DLD1 (cell line): ENCODE results near the gene UFC1.

ENCODE experiments used
- in situ Hi-C: cut with HindIII; loops from 2 replicates; pipeline ENCODE4 v1.10.0; 2017; ENCODE audit warnings: low sequenced_read_pairs

The UFC1 gene

DNA sequence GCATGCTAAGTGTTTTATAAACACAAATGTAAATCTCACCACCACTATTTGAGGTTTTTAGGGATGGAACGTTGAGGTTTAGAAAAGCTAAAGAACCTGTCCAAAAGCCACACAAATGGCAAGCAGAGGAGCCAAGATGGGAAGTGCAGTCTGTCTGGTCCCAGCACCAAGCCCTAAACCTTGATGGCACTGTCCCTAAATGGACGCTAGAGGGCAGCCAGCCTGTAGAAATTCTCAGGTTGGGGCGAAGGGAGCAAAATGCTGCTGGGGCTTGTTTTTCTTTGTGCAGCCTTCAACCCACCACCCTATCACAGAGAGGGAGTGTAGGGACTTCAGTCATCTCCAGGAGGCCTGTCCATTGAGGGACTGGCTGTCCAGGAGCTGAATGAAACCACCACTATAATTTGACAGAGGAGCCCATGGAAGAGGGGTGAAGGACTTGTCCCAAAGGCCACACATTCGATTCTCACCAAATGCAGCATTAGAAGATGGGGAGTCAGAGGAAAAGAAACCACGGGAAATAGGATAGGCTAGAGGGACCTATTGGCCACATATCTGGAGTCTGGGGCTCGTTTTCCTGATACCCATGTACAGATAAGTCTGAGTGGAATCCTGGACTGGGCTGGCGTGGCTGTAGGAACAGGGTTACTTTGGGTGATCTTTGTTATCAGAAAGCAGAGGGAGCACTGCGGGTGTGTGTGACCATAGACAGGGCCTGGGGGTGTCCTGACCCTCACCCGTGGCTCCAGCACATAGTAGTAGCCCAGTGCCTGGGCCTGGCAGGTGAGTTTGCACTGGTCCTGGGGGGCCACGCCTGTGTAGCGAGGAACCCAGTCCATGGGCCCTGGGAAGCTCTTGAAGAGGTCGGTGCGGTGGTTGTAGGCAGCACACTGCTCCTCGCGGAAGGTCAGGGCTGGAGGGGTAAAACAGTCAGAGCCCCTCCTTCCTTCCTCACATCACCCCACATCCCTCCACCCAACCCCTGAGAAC, 39.0 kb downstream of the UFC1 start:
- in situ Hi-C loops, result no loop called here

- in situ Hi-C loops, result no loop called here
Observed at GRCh38 chr1:161193561-161194235, 39.9 kb downstream of the UFC1 start.

GRCh38 chr1:161195171-161195570, 41.4 kb downstream of the UFC1 start:
- in situ Hi-C loops, result no loop called here

DNA sequence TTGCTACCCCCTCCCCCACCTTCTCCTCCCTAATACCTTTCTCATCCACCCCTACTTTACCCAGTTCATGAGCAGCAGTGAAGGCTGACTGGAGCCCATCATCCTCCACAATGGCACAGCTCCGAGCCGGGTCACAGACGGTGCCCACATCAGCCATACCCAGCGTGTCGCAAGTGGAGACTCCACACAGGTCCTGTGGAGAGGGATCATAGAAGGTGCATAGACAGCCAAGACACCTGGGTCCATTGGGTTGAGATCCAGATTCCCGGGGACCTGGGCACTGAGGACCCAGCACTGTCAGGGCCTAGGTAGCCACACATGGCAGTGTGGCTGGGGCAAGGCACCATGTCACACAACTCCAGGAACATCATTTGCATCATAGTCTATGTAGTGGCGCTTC, 42.3 kb downstream of the UFC1 start:
- in situ Hi-C loops, result no loop called here

- in situ Hi-C loops, result no loop called here
Observed at GRCh38 chr1:161196521-161197451, 43.0 kb downstream of the UFC1 start.

DNA sequence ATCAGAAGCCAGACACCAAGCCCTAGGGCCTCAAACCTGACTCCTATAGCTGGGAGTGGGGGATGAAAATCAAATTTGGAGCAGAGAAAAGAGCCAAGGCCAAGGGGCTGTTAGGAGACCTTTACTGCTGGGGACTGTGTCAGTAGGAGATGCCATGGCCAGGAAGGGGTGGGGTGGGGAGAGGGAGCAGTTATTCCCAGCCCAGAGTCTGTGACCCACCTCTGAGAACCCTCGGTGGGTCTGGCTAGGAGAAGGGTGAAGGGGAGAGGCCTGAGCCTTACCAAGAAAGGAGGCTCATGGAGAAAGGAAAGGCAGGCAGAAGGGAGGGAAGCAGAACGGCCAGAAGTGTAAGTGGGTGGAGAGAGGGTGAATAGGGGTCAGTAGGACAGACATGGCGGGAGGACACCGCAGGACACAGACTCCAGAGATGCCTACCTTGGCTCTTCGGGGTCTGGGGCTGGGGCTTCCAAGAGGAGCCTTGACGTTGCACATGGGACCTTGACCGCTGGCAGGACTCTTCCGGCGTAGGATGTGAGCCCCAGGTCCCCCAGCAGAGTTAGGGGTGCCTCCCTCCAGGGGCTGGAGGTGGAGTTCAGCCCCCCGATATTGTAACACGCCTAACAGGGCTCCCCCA, 43.9 kb downstream of the UFC1 start:
- in situ Hi-C loops, result no loop called here

DNA sequence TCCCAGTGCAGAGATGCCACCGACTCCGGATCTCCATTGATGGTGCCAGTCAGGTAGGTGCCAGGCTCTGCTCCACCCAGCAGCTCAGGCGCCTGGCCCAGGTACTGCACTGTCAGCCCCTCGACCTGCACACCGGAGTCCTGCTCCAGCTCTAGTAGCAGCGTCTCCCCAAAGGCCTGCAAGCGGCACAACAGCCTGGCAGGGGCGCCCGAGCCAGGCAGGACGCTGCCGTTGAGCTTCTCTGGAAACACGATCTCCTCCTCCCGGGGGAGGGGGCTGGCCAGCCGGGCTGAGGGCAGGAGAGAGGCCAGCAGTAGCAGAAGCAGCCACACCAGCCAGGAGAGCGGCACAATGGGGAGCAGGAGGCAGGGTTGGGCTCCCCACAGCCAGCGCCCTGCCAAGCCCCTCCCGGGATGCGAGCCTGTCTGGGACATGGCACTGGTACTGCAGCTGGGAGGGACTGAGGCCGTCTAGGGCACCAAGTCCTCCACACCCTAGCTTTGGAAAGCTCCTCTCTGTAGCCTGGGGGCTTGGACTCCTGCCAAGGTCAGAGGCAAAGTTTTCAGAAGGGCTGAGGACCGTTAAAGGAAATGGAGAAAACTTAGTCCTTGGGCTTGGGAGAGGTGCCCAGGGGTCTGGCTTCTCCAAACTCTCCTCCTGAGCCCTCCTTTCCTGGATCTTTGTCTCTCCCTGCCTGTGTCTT, 44.6 kb downstream of the UFC1 start:
- in situ Hi-C loops, result no loop called here

DNA sequence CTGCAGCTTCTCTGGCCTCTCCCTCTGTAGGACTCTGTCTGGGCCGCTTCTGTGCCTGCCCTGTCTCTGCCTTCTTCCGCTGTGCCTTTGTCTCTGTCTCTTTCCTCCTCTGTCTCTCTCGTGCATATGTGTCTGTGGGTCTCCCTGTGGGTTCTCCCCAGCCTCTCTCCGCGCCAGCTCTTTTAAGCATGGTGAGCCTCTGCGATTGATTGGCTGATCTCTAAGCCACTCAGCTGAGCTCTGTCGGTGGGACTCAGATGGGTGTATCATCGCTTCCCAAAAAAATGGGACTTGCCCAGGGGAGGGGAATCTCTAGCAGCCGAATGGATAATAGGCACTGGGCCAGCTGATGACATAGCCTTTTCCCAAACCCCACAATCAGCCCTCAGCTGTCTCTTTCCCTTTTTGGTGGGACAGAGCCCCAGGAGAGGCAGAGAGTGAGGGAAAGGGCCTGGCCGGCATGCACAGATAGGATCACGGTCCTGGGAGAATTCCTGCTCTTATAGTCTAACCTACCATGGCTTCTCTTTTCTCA, 45.2 kb downstream of the UFC1 start, which contains the start of gene ADAMTS4:
ADAMTS4 (minus strand) TSS at position 158 of the 535 bp plus-strand sequence. CDS start 427 bp downstream, outside the sequence.
- in situ Hi-C loops, result no loop called here

- in situ Hi-C loops, result loop anchor here (25.0 kb wide), 1 partner anchor 163 kb away; the partner anchor contains the start of gene CFAP126
Observed at GRCh38 chr1:161199506-161200139, 45.8 kb downstream of the UFC1 start.

DNA sequence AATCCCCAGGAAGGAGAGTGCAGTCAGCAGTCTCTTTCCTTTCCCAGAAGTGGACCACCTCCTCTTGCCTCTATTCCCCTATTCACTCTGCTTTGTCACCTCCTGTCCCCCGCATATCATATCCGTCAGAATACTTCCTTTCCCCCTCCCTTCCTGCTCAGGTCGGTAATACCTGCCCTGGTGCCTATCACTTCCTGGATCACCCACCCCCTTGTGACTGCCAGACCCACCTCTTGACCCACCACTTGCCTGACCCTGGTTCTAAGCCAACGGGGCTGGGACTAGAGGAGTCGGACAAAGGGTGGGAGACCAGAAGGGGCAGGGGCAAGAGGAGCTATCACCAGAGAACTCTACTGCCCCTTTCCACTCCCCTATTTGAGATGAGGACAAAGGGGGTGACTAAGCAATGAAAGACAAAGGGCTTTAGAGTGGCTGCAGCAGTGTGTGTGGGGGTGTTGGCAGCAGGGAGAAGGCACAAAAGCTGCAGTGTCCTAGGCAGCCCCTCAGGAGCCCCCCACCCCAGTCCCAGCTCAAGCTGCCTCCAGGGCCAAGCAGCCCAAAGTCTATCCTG, 46.7 kb downstream of the UFC1 start:
- in situ Hi-C loops, result loop anchor here (25.0 kb wide), 1 partner anchor 162 kb away; the partner anchor contains the start of gene CFAP126

GRCh38 chr1:161200992-161201835, 47.4 kb downstream of the UFC1 start:
- in situ Hi-C loops, result loop anchor here (25.0 kb wide), 1 partner anchor 161 kb away; the partner anchor contains the start of gene CFAP126

GRCh38 chr1:161201836-161202712, 48.3 kb downstream of the UFC1 start, which contains the start of gene NDUFS2:
NDUFS2 (plus strand) TSS chr1:161202367; CDS start chr1:161202386, 19 bp downstream.
- in situ Hi-C loops, result loop anchor here (25.0 kb wide), 1 partner anchor 160 kb away; the partner anchor contains the start of gene CFAP126

GRCh38 chr1:161206411-161207140, 52.8 kb downstream of the UFC1 start:
- in situ Hi-C loops, result loop anchor here (25.0 kb wide), 1 partner anchor 156 kb away; the partner anchor contains the start of gene CFAP126

DNA sequence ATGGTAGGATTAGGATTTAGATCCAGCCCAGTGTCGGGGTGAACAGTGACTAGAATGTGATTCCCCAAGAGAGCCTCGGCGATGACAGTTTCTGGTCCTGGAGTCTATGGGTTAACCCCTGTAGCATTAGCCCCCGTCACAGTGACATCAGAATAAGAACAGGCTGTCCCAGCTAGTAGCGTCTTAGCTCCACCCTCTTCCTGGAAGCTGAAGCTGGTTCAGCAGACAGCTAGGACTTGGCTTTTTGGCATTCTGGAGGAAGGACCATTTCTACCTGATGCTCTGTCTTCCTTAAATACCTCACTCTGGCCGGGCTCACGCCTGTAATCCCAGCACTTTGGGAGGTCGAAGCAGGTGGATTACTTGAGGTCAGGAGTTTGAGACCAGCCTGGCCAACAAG, 53.4 kb downstream of the UFC1 start:
- in situ Hi-C loops, result loop anchor here (25.0 kb wide), 1 partner anchor 155 kb away; the partner anchor contains the start of gene CFAP126
